BJ (cell line): ENCODE data around the gene CHEK1. TPM values are rescaled to one million over a fixed set of nuclear protein-coding genes. Genes with fewer than 3 reads are reported as not detected.

Experiments
- CTCF ChIA-PET: fragments of 350-600 bp; formaldehyde crosslinking; extraction: SDS; loops from one replicate; lab custom pipeline; 2021; ENCODE audit warnings: antibody characterized with exemption, inconsistent platforms; lab: Yijun Ruan, JAX
- POLR2A ChIA-PET: fragments of 300-600 bp; sonication (Branson Sonifier 250); formaldehyde crosslinking; extraction: SDS; loops from one replicate; lab custom pipeline; 2021; ENCODE audit warnings: antibody characterized with exemption; lab: Charles Lee
- DNase-seq: peaks from one replicate; pipeline ENCODE4 v3.0.0-alpha.2; 2011; ENCODE audit warnings: low read depth
- H3K27me3 ChIP-seq: 2 replicates; pipeline ENCODE4 v1.6.0; 2011; ENCODE audit warnings: low read length; ENCODE audit not compliant: control insufficient read depth, insufficient read depth
- H3K36me3 ChIP-seq: 2 replicates; pipeline ENCODE4 v1.5.1; 2011; ENCODE audit warnings: low read length; ENCODE audit not compliant: control insufficient read depth, insufficient read depth
- H3K4me3 ChIP-seq: 2 replicates; pipeline ENCODE4 v1.5.1; 2011; ENCODE audit warnings: low read depth, mild to moderate bottlenecking, control low read depth, low read length
- CTCF ChIP-seq: IDR thresholded peaks from 2 replicates; pipeline ENCODE4 v1.5.1; 2011; ENCODE audit warnings: low read depth, mild to moderate bottlenecking, control low read depth, inconsistent platforms, low read length, moderate library complexity; ENCODE audit not compliant: insufficient read depth
- polyA plus RNA-seq: library from polyadenylated mRNA; depleted of rRNA; stranded (reverse); fragments of >200 nt; gene quantifications from 2 replicates; pipeline ENCODE4 v1.2.3, GENCODE V29; 2011

CHEK1 gene
- polyA plus RNA-seq, 1 experiment, result 11.4 TPM

GRCh38 chr11:125609545-125609944 lies 15.4 kb upstream of the CHEK1 start:
- no peak for DNase-seq
- TF ChIP-seq CTCF, result no peak
- ChIA-PET CTCF (no interaction called here), POLR2A (no interaction called here)
- Histone ChIP-seq H3K4me3 (no peak overlapping the region), H3K27me3 (no peaks in the 10 kb centered on the region), H3K36me3 (peaks cover 30% of the 10 kb centered on the region)

- POLR2A ChIA-PET, result no interaction called here
- CTCF ChIA-PET, result no interaction called here
- H3K27me3 ChIP-seq, result no peaks in the 10 kb centered on the region
- H3K4me3 ChIP-seq, result no peak overlapping the region
- DNase-seq, result no peak
- H3K36me3 ChIP-seq, result peaks cover 20% of the 10 kb centered on the region
- TF ChIP-seq CTCF, result no peak
These were observed 6.6 kb upstream of the CHEK1 start for GRCh38 chr11:125618383-125618782.

GRCh38 chr11:125621995-125622394 lies 3.0 kb upstream of the CHEK1 start:
- no peak for DNase-seq
- no peak overlapping the region for H3K4me3 ChIP-seq
- H3K36me3 ChIP-seq, result peaks cover 10% of the 10 kb centered on the region
- CTCF ChIA-PET, result interaction anchor here (1.0 to 1.4 kb wide), 2 partner anchors 8 to 256 kb away, joined by 3 read pairs; no protein-coding TSS in a partner anchor
- TF ChIP-seq CTCF, result no peak
- POLR2A ChIA-PET, result no interaction called here
- H3K27me3 ChIP-seq, result no peaks in the 10 kb centered on the region

DNA sequence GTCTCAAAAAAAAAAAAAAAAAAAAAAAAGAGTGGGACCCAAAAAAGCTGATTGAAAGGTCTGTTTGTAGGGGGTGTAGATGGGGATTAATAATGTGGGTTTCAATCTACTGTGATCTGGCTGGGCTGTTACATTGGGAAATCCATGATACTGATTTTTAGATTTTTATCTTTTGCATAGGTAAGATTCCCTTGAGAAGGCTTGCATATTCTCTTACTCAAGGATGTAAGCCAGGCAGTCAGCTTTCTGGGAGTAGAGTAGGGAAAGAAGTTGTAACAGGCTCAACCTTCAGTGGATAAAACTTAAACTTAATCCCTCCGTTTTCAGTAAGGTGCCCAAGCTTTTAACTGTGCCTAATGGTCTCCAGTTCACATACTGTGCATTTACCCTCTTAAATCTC lies 1.9 kb upstream of the CHEK1 start:
- H3K36me3 ChIP-seq, result peaks cover 10% of the 10 kb centered on the region
- ChIA-PET CTCF (interaction anchor here (0.6 kb wide), 1 partner anchor 637 kb away, joined by 3 read pairs; no protein-coding TSS in a partner anchor), POLR2A (no interaction called here)

DNA sequence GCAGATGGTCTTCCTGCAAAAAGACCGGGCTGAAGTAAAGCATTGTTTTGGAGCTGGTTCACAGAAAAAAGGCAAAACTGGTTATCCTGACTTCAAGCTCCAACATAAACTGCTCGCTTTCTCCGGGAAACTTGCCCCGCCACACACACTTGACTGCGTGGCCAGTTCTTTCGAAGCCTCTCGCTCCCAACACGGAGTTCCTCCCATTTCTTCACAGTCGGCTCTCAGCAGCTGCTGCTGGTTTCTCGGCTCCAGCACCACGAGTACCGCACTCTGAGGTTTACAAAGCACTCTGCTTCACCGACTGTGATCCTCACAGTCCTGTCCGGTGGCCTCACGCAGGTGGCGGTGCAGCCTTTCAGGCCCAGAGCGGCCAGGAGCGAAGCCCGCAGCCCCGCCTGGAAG lies 264 bp downstream of the CHEK1 start:
- no peaks in the 10 kb centered on the region for H3K27me3 ChIP-seq
- H3K4me3 ChIP-seq, result peak overlapping the region; percentile 80
- no peak for DNase-seq
- no peak for TF ChIP-seq CTCF
- CTCF ChIA-PET, result interaction anchor here (0.6 to 1.1 kb wide), 3 partner anchors 17 to 254 kb away, joined by 4 read pairs; no protein-coding TSS in a partner anchor
- POLR2A ChIA-PET, result interaction anchor here (0.7 kb wide), 1 partner anchor 489 kb away, joined by 4 read pairs; no protein-coding TSS in a partner anchor
- H3K36me3 ChIP-seq, result peaks cover 2% of the 10 kb centered on the region

More for the DNA sequence above, 1.9 kb upstream of the CHEK1 start:
- no peaks in the 10 kb centered on the region for H3K27me3 ChIP-seq
- no peak for TF ChIP-seq CTCF
- no peak for DNase-seq
- no peak overlapping the region for H3K4me3 ChIP-seq
